GM21390 (cell line): ENCODE measurements around the gene NUP58.

Experiments used
- ATAC-seq: cut with Tn5 transposase; IDR thresholded peaks from one replicate; pipeline ENCODE4 v1.9.1; 2021; ENCODE audit not compliant: unreplicated experiment

Gene NUP58

GRCh38 chr13:25372284-25373081 is 71.1 kb downstream of the NUP58 start:
- ATAC-seq = no peak

DNA sequence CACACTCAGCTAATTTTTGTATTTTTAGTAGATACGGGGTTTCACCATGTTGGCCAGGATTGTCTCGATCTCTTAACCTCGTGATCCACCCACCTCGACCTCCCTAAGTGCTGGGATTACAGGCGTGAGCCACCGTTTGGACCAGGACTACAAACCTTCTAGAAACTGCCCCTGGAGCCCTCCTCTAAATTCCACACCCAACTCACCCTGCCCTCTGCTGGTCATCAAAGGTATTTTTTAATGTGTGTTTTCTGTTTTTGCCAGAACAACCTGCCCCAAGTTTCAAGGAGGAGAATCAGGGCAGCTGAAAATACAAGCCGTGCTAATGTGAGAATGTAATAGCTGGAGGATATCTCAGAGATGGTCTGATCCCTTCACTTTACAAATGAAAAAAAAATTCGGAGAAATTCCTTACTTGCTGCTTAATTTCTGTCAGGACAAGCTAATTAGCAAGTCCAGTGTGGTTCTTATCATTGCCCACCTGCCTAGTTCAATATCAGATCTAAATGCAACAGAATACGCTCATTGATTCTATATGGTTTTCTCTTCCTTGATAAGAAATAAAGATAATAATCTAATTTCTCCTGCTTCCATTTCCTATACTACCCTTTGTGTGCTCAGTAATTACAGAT is 74.4 kb downstream of the NUP58 start:
- ATAC-seq = no peak

DNA sequence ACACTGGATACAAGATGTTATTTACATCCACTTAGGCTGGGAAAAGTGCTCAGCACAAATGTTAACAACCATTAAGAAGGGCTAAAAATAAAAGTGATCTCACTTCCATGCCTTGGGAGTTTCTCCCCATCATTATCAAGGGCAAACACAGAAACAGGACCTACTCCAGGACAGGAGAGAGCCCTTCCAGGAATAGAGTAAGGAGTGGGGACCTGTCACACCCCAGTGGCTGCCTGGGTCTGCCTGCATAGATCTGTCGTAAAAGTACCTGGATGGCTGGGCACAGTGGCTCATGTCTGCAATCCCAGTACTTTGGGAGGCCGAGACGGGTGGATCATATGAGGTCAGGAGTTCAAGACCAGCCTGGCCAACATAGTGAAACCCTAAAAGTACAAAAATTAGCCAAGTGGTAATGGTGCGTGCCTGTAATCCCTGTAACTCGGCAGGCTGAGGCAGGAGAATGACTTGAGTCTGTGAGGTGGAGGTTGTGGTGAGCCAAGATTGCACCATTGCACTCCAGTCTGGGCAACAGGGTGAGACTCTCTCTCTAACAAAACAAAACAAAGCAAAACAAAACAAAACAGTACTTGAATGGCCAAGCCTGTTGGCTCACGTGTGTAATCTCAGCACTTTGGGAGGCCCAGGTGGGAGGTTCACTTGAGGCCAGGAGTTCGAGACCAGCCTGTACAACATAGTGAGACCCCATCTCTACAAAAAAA is 76.0 kb downstream of the NUP58 start:
- ATAC-seq = no peak

- ATAC-seq = no peak
Measured at GRCh38 chr13:25378528-25378927, 77.1 kb downstream of the NUP58 start.

DNA sequence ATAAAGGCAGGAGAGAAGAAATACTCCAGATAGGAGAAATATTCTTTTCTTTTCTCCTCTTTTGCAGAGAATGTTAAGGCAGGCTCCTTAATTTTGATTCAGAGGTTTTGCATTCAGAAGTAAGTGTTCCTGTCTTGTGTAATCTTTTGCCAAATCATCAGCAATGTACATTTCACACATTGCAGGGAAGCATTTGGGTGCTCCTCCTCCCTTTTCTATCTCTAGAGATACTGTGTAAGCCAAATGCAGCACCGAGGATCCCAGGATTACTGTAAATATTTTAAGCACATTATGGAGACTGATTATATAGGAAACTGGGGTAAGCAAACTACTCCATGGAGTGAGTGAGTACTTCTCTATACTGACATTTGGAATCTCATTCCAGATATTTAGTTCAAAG is 77.6 kb downstream of the NUP58 start:
- ATAC-seq = no peak

GRCh38 chr13:25380082-25380481 is 78.7 kb downstream of the NUP58 start:
- no peak for ATAC-seq

- no peak for ATAC-seq
Measured at GRCh38 chr13:25380741-25381324, 79.4 kb downstream of the NUP58 start.

GRCh38 chr13:25384758-25385410 is 83.5 kb downstream of the NUP58 start:
- no peak for ATAC-seq

DNA sequence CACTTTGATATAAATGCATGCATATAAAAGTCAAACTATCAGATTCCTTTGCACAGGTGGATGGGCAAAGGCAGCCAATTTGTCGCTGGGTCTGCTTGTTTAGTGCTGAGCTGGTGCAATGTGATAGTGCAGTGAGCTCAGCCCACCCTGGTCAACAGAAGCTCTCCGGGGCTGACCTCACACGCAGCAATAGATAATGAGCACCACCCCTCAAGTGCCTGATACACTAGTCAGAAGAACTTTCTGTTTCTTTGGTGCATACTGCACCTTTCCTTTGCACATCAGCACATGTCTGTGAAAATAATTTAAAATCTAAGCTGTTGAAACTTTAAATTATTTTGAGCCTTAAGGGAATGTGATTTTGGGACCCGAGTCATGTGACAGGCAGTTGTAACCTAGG is 90.5 kb downstream of the NUP58 start:
- ATAC-seq = no peak
